MG63 (cell line): ENCODE measurements around the gene CARD11. TPM values are rescaled to one million over a fixed set of nuclear protein-coding genes. Genes with fewer than 3 reads are reported as not detected.

Source experiments
- DNase-seq: peaks from one replicate; pipeline ENCODE4 v3.0.0-alpha.2; 2020
- H3K27me3 ChIP-seq: fragments of 250-450 bp; sonication (Bioruptor Pico); 2 replicates; pipeline ENCODE4 v1.5.1; 2020; ENCODE audit warnings: mild to moderate bottlenecking, moderate library complexity
- H3K36me3 ChIP-seq: fragments of 250-450 bp; sonication (Bioruptor Pico); 2 replicates; pipeline ENCODE4 v1.5.1; 2020; ENCODE audit warnings: mild to moderate bottlenecking, moderate library complexity
- H3K4me3 ChIP-seq: fragments of 250-450 bp; sonication (Bioruptor Pico); 2 replicates; pipeline ENCODE4 v1.5.1; 2020; ENCODE audit warnings: mild to moderate bottlenecking, moderate library complexity
- H3K9me3 ChIP-seq: fragments of 250-450 bp; sonication (Bioruptor Pico); 2 replicates; pipeline ENCODE4 v1.5.1; 2020; ENCODE audit warnings: mild to moderate bottlenecking, moderate library complexity
- total RNA-seq: library from RNA; depleted of rRNA; stranded (reverse); fragments of >200 nt; shearing (Covaris generic); gene quantifications from 2 replicates; pipeline ENCODE4 v1.2.3, GENCODE V29; 2014; ENCODE audit warnings: low replicate concordance

Gene CARD11
- total RNA-seq, 1 experiment from 2014 or later = not detected

DNA sequence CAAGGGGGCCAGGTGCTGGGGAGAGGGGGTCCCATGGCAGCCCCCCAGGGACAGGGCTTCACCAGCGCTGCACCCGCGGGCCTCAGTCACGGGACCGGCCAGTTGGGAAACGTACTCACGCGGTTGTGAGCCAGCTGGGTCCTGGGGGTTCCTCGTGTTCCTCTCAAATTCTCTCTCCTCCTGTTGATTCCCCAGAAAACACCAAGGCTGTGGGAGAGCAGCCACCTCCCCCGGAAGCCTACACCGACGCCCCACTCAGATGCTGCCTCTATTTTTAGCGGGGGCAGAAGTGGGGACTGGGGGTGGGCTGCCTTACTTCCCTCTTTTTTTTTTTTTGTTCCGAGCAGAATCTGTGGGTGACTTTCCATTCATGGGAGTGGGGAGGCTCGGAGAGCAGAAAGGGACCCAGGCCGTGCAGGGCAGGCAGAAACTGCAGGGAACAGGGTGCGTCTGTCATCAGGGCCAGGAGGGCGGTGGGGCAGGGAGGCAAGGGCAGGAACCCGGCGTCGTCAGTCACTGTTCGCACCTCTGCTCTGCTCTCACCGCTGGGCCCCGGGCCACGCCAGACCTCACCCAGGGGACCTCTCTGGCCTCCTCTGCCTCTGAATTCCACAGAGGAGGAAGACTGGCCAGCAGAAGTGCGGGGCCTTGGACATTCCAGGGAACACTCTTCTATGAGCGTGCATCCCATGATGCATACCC is 63.1 kb downstream of the CARD11 start:
- H3K27me3 ChIP-seq = no peaks in the 10 kb centered on the region
- no peak for DNase-seq

DNA sequence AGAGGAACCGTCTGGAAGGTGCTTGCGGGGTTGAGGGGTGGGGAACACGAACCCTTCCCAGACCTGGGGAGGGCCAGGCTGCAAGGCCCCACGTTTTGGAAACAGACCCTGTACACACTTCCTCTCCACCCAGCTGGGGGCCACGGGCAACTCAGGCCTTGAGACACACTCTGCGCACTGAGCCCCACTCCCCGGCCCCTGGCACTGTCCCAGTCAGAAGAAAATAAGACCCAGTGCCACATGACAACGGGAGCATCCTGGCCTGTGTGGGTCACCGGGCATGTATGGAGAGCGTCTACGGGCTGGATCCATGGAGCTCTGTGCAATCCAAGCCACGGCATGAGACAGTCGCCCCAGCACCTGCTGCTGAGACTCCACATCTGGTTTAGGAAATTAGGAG is 63.7 kb downstream of the CARD11 start:
- Histone ChIP-seq H3K27me3 (no peaks in the 10 kb centered on the region), H3K36me3 (no peaks in the 10 kb centered on the region), H3K9me3 (no peaks in the 10 kb centered on the region), H3K4me3 (no peak overlapping the region)
- DNase-seq = no peak

More for the DNA sequence above, 63.1 kb downstream of the CARD11 start:
- Histone ChIP-seq H3K9me3 (no peaks in the 10 kb centered on the region), H3K36me3 (no peaks in the 10 kb centered on the region), H3K4me3 (no peak overlapping the region)

DNA sequence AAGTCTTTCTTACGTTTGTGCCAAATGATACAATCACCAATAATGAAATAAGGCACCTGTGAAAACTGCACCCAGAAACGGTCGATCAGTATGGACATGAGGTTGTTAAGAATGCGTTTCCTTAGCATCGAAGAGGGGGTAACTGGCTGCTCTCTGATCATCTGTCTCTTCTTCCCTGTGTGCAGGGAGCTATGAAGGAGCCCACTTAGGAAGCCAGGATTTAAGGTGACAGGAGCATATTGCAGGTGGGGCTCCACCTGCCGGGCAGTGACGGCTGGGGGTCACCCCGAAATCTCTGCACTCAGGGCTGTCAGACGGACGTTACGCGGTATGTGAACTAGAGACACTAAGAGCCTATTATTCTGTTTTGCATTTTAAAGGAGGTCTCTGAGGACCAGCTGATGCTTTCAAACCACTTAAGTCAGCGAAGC is 64.5 kb downstream of the CARD11 start:
- DNase-seq = no peak
- Histone ChIP-seq H3K9me3 (no peaks in the 10 kb centered on the region), H3K27me3 (no peaks in the 10 kb centered on the region), H3K4me3 (no peak overlapping the region), H3K36me3 (no peaks in the 10 kb centered on the region)

DNA sequence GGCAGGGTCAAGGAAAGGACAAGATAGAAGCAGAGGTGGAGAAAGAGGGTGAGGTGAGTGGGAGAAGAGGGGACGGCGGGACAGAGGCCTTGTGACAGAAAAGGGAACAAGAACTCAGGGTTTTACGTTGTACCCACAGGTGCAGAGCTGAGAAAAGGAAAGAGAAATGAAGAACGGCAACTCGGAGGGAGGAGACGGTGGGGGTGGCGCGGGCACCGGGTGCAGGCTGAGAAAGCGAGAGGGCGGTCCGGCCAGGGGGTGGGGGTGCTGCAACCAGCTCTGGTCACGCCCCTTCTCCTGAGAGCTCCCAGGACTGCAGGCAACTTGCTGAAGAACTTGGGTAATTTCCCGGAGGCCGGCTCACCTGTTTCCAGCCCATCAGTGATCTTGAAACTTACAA is 65.3 kb downstream of the CARD11 start:
- DNase-seq = no peak
- no peaks in the 10 kb centered on the region for H3K9me3 ChIP-seq
- no peaks in the 10 kb centered on the region for H3K36me3 ChIP-seq
- no peaks in the 10 kb centered on the region for H3K27me3 ChIP-seq
- H3K4me3 ChIP-seq = no peak overlapping the region

DNA sequence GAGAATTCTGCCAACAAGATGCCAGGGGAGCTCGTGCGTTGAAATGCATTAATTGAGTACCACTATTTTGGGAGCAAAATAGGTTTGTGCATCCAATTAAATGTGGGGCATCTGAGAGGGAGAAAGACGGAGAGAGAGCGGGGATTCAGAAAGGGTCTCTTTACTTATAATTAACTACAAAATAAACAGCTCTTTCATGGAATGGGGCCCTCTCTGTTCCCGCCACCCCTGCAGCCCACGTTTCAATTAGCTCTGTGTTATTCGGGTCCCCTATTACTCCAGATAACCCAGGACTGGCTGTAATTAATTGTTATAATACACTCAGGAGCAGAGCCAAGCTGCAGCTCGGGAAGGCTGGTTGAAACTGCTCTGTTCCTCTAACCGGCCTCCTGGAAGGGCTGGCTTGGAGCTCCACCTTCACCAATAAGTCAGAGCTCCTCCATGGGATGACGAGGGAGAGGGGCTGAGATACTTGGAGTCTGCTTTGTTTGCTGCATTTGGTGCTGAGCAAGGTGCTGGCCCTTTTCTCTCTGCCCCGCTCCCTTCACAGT is 67.8 kb downstream of the CARD11 start:
- H3K36me3 ChIP-seq = no peaks in the 10 kb centered on the region
- H3K9me3 ChIP-seq = no peaks in the 10 kb centered on the region
- H3K27me3 ChIP-seq = no peaks in the 10 kb centered on the region
- DNase-seq = no peak
- no peak overlapping the region for H3K4me3 ChIP-seq

DNA sequence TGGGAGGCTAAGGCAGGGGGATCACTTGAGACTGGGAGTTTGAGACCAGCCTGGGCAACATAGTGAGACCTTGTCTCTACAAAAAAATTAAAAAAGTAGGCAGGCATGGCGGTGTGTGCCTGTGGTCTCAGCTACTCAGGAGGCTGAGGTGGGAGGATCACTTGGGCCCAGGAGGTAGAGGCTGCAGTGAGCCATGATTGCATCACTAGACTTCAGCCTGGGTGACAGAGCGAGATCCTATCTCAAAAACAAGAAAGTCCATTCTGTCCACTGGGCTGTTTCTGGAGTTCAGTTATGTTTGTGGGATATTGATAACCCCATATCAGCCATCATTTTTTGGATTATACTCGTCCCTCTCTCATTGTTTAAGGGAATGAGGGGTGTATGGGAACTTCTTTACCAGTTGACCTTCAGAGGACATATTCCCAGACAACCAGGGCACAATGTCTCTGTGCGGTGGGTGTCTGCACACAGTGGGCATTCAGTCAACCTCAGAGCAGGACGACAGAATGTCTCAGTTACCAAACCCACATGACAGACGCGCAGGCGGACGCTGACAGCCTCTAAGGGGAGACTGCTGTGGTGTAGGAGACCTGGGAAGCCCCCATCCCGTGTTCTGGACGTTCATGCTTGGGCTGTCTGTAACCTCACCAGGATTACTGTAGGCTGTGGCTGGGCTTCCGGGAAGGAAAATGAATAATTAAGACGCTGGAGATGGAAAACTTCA is 69.4 kb downstream of the CARD11 start:
- no peaks in the 10 kb centered on the region for H3K27me3 ChIP-seq
- H3K36me3 ChIP-seq = no peaks in the 10 kb centered on the region
- DNase-seq = no peak
- no peaks in the 10 kb centered on the region for H3K9me3 ChIP-seq
- H3K4me3 ChIP-seq = no peak overlapping the region

DNA sequence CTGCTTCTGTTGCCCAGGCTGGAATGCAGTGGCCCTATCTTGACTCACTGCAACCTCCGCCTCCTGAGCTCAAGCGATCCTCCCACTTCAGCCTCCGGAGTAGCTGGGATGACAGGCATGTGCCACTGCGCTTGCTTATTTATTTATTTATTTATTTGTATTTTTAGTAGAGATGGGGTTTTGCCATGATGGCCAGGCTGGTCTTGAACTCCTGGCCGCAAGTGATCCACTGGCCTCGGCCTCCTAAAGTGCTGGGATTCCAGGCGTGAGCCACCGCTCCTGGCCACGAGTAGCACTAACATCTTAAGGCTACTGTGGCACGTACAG is 70.9 kb downstream of the CARD11 start:
- no peaks in the 10 kb centered on the region for H3K36me3 ChIP-seq
- H3K4me3 ChIP-seq = no peak overlapping the region
- no peak for DNase-seq
- H3K27me3 ChIP-seq = no peaks in the 10 kb centered on the region
- H3K9me3 ChIP-seq = no peaks in the 10 kb centered on the region

DNA sequence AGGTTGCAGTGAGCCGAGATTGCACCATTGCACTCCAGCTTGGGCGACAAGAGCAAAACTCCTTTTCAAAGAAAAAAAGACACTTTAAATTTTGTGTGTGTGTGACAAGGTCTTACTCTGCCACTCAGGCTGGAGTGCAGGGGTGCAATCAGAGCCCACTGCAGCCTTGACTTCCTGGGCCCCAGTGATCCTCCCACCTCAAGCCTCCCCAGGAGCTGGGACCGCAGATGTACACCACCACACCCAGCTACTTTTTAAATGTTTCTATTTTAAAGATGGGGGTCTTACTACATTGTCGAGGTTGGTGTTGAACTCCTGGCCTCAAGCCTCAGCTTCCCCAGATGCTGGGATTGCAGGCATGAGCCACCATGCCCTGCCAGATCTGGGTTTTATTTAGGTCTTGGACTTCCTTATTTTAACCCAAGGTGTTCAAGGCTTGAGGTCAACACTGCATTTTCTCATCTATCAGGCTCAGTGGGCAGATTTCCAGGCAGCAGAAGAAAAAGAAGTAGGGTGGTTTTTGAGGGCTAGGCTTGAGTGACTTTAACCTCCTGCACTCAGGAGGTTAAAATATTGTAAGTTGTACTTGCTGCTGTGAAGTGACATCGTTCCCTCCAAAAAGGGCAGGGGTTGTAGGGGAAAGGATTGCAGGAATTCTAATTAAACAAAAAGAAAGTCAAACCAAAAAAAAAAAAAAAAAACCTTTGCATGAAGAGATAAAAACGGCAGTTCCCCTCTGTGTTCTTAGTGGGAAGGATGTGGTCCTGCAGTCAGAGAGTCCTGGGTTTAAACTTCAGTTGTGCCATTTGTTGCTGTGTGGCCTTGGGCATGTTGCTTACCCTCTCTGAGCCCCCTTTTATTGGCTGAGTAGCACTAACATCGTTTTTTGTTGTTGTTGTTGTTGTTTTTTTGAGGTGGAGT is 71.5 kb downstream of the CARD11 start:
- DNase-seq = no peak
- Histone ChIP-seq H3K4me3 (no peak overlapping the region), H3K36me3 (no peaks in the 10 kb centered on the region), H3K9me3 (no peaks in the 10 kb centered on the region), H3K27me3 (no peaks in the 10 kb centered on the region)

DNA sequence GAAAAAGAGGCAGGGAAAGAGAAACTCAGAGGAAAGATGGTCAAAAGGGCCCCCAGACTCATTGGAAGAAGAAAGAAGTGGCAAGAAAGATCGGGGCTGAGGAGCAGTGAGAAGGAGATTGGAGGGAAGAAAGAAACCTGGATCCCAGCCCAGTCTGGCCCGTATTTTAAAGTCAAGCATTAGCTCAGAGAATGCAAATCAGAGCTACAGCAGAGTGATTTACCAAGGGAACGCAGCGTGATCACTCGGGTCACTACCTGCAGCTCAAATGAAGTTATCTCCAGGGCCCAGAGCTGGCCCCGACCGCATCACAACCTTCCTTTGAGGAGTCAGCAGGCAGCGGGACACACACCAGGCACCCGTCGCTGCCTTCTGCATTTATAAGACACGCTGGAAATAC is 72.8 kb downstream of the CARD11 start:
- Histone ChIP-seq H3K36me3 (no peaks in the 10 kb centered on the region), H3K27me3 (no peaks in the 10 kb centered on the region)

DNA sequence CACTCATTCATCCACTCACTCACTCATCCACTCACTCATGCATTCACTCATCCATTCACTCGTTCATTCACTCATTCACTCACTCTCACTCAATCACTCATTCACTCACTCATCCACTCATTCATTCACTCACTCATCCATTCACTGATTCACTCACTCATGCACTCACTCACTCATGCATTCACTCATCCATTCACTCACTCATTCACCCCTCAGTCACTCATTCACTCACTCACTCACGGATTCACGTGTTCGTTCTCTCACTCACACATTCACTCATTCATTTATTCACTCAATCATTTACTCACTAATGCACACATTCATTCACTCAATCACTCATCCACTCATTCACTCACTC is 73.4 kb downstream of the CARD11 start:
- H3K27me3 ChIP-seq = no peaks in the 10 kb centered on the region
- no peaks in the 10 kb centered on the region for H3K9me3 ChIP-seq
- no peak for DNase-seq
- no peak overlapping the region for H3K4me3 ChIP-seq
- H3K36me3 ChIP-seq = no peaks in the 10 kb centered on the region

More for the DNA sequence above, 72.8 kb downstream of the CARD11 start:
- no peak for DNase-seq
- Histone ChIP-seq H3K4me3 (no peak overlapping the region), H3K9me3 (no peaks in the 10 kb centered on the region)

DNA sequence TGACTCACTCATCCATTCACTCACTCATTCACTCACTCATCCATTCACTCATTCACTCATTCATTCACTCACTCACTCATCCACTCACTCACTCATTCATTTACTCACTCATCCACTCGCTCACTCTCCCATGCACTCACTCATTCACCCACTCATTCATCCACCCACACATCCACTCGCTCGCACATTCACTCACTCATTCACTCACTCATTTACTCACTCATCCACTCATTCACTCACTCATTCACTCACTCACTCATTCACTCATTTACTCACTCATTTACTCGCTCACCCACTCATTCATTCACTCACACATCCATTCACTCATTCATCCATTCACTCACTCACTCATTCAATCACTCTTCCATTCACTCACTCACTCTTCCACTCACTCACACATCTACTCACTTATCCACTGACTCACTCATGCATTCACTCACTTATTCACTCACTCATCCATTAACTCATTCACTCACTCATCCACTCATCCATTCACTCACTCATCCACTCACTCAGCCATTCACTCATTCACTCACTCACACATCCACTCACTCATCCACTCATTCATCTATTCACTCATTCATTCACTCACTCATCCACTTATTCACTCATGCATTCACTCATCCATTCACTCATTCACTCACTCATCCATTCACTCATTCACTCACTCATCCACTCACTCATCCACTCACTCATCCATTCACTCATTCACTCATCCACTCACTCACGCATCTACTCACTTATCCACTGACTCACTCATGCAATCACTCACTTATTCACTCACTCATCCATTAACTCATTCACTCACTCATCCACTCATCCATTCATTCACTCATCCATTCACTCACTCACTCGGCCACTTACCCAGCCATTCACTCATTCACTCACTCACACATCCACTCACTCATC is 74.0 kb downstream of the CARD11 start:
- no peaks in the 10 kb centered on the region for H3K27me3 ChIP-seq
- H3K36me3 ChIP-seq = no peaks in the 10 kb centered on the region
- DNase-seq = no peak
- no peak overlapping the region for H3K4me3 ChIP-seq
- no peaks in the 10 kb centered on the region for H3K9me3 ChIP-seq

DNA sequence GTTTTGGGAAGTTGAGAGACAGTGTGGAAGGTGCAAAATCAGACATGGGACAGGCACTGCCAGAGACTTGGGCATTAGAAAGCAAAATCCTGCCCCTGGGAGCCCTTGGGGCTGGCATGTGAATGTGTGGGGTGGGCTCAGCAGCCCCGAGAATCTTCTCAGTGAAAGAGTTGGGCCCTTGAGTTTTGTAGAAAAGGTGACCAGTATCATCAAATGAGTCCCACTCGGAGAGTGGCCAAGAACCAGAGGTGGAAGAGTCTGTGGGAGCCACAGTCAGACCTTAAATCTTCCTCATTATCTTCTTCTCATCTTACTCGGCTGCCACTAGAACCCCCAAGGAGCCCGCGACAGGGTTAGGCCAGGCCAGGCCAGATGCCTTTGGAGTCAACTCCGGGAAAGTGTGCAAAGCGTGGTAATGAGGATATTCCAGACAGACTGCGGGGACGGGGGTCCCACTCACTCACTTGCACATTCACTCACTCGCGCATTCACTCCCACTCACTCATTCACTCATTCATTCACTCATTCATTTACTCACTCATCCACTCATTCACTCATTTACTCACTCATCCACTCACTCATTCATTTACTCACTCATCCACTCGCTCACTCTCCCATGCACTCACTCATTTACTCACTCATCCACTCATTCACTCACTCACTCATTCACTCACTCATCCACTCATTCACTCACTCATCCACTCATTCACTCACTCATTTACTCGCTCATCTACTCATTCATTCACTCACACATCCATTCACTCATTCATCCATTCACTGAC is 74.9 kb downstream of the CARD11 start:
- no peak for DNase-seq
- no peaks in the 10 kb centered on the region for H3K27me3 ChIP-seq
- no peaks in the 10 kb centered on the region for H3K36me3 ChIP-seq
- no peaks in the 10 kb centered on the region for H3K9me3 ChIP-seq
- H3K4me3 ChIP-seq = no peak overlapping the region

DNA sequence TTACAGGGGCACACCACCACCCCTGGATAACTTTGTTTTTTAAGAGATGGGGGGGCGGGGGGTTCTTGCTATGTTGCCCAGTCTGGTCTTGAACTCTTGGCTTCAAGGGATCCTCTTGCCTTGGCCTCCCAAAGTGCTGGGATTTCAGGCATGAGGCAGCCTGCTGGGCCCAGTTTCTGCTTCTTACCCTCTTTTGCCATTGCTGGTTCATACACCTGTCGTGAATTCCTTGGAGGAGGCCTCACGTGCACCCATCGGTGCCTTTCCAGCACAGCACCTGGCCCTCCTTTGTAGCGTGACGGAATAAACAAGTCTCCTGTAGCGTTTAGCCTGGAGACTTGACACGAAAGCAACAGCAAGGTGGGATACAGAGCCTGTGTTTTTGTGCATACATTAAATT is 75.5 kb downstream of the CARD11 start:
- H3K9me3 ChIP-seq = no peaks in the 10 kb centered on the region
- no peaks in the 10 kb centered on the region for H3K36me3 ChIP-seq
- DNase-seq = no peak

DNA sequence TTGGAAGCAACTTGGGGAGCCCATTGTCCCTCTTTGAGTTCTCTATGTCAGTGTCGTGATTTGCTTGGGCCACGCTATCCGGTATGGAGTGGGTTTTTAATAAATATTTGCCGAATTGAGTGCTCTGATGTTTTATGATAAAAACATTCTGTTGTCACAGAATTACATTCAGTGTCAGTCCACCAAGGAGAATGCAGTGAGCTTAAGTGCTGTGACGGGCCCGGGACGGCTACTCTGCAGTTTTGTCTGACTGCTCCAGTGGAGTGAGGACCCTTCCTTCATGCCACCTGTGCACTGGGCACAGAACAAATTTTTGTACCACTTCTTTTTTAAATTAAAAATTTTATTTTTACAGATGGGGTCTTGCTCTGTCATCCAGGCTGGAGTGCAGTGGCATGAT is 76.0 kb downstream of the CARD11 start:
- no peaks in the 10 kb centered on the region for H3K9me3 ChIP-seq
- no peak overlapping the region for H3K4me3 ChIP-seq
- no peaks in the 10 kb centered on the region for H3K36me3 ChIP-seq
- no peak for DNase-seq
- no peaks in the 10 kb centered on the region for H3K27me3 ChIP-seq

More for the DNA sequence above, 75.5 kb downstream of the CARD11 start:
- no peaks in the 10 kb centered on the region for H3K27me3 ChIP-seq
- no peak overlapping the region for H3K4me3 ChIP-seq

DNA sequence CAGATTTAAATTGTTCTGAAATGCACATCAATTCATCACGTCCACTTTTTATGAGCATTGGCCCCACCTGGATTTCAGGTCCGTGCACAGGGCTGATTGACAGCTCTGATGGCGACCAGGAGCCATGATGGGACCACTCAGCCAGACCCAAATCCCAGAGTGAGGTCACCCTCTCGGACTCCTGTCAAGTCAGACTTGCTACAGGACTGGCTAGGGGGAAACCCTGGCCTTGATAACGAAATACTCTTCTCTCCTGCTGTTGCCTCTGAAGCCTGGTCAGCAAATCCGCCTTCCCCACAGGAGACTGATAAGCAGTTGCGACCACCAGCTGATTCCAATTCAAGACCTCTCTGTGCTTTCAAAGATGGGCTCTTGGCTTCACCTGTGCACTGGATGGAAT is 76.4 kb downstream of the CARD11 start:
- H3K27me3 ChIP-seq = no peaks in the 10 kb centered on the region
- H3K9me3 ChIP-seq = no peaks in the 10 kb centered on the region
- no peaks in the 10 kb centered on the region for H3K36me3 ChIP-seq
- no peak overlapping the region for H3K4me3 ChIP-seq
- DNase-seq = no peak
